IMR-90 (cell line): Measurements from ENCODE around the gene MED12L. TPM values are rescaled to one million over a fixed set of nuclear protein-coding genes. Genes with fewer than 3 reads are reported as not detected.
"Not testable (repeated sequence)": the region's sequence is repeated elsewhere in the genome, so short reads cannot be mapped to it uniquely, and the experiment has no call there.

Experiments
- ATAC-seq: fragments of 200-7000 bp; cut with Tn5 transposase; 2 replicates; pipeline ENCODE4 v1.9.1; 2020; ENCODE audit warnings: low read depth, mild to moderate bottlenecking, moderate library complexity
- BruUV-seq: library from RNA; stranded (reverse); fragments of 400-500 nt; replicated peaks from 2 replicates; lab custom pipeline; 2021; lab: Mats Ljungman, UMichigan
- CTCF ChIA-PET: fragments of 300-600 bp; formaldehyde crosslinking; extraction: SDS; loops from one replicate; lab custom pipeline; 2021; ENCODE audit warnings: antibody characterized with exemption; lab: Yijun Ruan, JAX
- POLR2A ChIA-PET: fragments of 300-600 bp; sonication (Branson Sonifier 250); formaldehyde crosslinking; loops from one replicate; lab custom pipeline; 2022; ENCODE audit warnings: antibody characterized with exemption; ENCODE audit not compliant: unreplicated experiment; lab: Charles Lee
- DNase-seq: peaks from one replicate; pipeline ENCODE4 v3.0.0; 2013
- H2AFZ ChIP-seq: replicated peaks from 2 replicates; pipeline ENCODE3; 2013; ENCODE audit warnings: low read length, mild to moderate bottlenecking; ENCODE audit not compliant: poor library complexity
- H2AK5ac ChIP-seq: 2 replicates; pipeline ENCODE4 v1.6.1; 2013; ENCODE audit warnings: low read depth, low read length, inconsistent platforms
- H2AK9ac ChIP-seq: replicated peaks from 2 replicates; pipeline ENCODE3; 2013; ENCODE audit warnings: mild to moderate bottlenecking, low read depth, low read length, moderate library complexity; ENCODE audit not compliant: poor library complexity
- H2BK120ac ChIP-seq: 2 replicates; pipeline ENCODE4 v1.6.1; 2013; ENCODE audit warnings: low read depth, low read length, inconsistent platforms
- H2BK15ac ChIP-seq: 3 replicates; pipeline ENCODE4 v1.6.1; 2013; ENCODE audit warnings: low read depth, low read length, inconsistent platforms
- H2BK20ac ChIP-seq: 2 replicates; pipeline ENCODE4 v1.6.1; 2013; ENCODE audit warnings: low read depth, mild to moderate bottlenecking, inconsistent platforms, low read length, moderate library complexity
- H2BK5ac ChIP-seq: 2 replicates; pipeline ENCODE4 v1.6.1; 2013; ENCODE audit warnings: mild to moderate bottlenecking, low read depth, low read length, inconsistent platforms; ENCODE audit not compliant: poor library complexity, severe bottlenecking
- H3K14ac ChIP-seq: replicated peaks from 2 replicates; pipeline ENCODE4 v1.6.1; 2013; ENCODE audit warnings: low read depth, low read length, inconsistent platforms
- H3K18ac ChIP-seq: 2 replicates; pipeline ENCODE4 v1.6.1; 2013; ENCODE audit warnings: low read depth, low read length, control low read depth
- H3K23ac ChIP-seq: 2 replicates; pipeline ENCODE4 v1.6.1; 2013; ENCODE audit warnings: low read depth, low read length, inconsistent platforms
- H3K27ac ChIP-seq: 2 replicates; pipeline ENCODE4 v1.5.1; 2013; ENCODE audit warnings: mild to moderate bottlenecking, control low read depth, low read length; ENCODE audit not compliant: insufficient read depth
- H3K27me3 ChIP-seq: 2 replicates; pipeline ENCODE4 v1.6.1; 2013; ENCODE audit warnings: low read length; ENCODE audit not compliant: control insufficient read depth, insufficient read depth
- H3K36me3 ChIP-seq: 2 replicates; pipeline ENCODE4 v1.6.1; 2013; ENCODE audit warnings: low read length, mixed read lengths; ENCODE audit not compliant: control insufficient read depth, insufficient read depth
- H3K4ac ChIP-seq: 2 replicates; pipeline ENCODE4 v1.6.1; 2013; ENCODE audit warnings: low read depth, low read length, inconsistent platforms
- H3K4me1 ChIP-seq: 2 replicates; pipeline ENCODE4 v1.6.1; 2013; ENCODE audit warnings: low read length, mixed read lengths; ENCODE audit not compliant: control insufficient read depth, insufficient read depth
- H3K4me2 ChIP-seq: 2 replicates; pipeline ENCODE4 v1.6.1; 2013; ENCODE audit warnings: low read depth, mild to moderate bottlenecking, control low read depth, low read length, moderate library complexity
- H3K4me3 ChIP-seq: 2 replicates; pipeline ENCODE4 v1.5.1; 2013; ENCODE audit warnings: low read depth, mild to moderate bottlenecking, control low read depth, low read length, moderate library complexity; ENCODE audit not compliant: insufficient read depth
- H3K56ac ChIP-seq: 2 replicates; pipeline ENCODE4 v1.6.1; 2013; ENCODE audit warnings: low read length, inconsistent platforms; ENCODE audit not compliant: insufficient read depth; ENCODE audit errors: extremely low read depth
- H3K79me1 ChIP-seq, 2 experiments: 2 replicates each; pipeline ENCODE4 v1.6.1; 2013; ENCODE audit warnings: low read length in 2 of 2, inconsistent platforms in 1 of 2, low read depth in 1 of 2
- H3K9ac ChIP-seq: 2 replicates; pipeline ENCODE4 v1.6.1; 2013; ENCODE audit warnings: low read depth, low read length, control low read depth
- H3K9me1 ChIP-seq: 2 replicates; pipeline ENCODE4 v1.6.1; 2013; ENCODE audit warnings: low read length, inconsistent platforms; ENCODE audit not compliant: insufficient read depth
- H3K9me3 ChIP-seq: 2 replicates; pipeline ENCODE4 v1.6.1; 2013; ENCODE audit warnings: low read length; ENCODE audit not compliant: control insufficient read depth, insufficient read depth
- H4K20me1 ChIP-seq: 2 replicates; pipeline ENCODE4 v1.6.1; 2013; ENCODE audit warnings: low read length, inconsistent platforms; ENCODE audit not compliant: insufficient read depth
- H4K5ac ChIP-seq: 2 replicates; pipeline ENCODE4 v1.6.1; 2013; ENCODE audit warnings: mild to moderate bottlenecking, low read depth, low read length, control low read depth
- H4K8ac ChIP-seq, 2 experiments: 2 replicates each; pipeline ENCODE4 v1.6.1; 2013; ENCODE audit warnings: low read depth in 2 of 2, low read length in 2 of 2, control low read depth in 1 of 2, inconsistent platforms in 1 of 2
- H4K91ac ChIP-seq: 2 replicates; pipeline ENCODE4 v1.6.1; 2013; ENCODE audit warnings: low read depth, low read length, inconsistent platforms; ENCODE audit not compliant: insufficient read depth
- dilution Hi-C: fragments of 300-500 bp; cut with HindIII; formaldehyde crosslinking; loops from one replicate; pipeline ENCODE4 v1.14.3; 2018; ENCODE audit warnings: low sequenced_read_pairs; ENCODE audit not compliant: unreplicated experiment
- in situ Hi-C: fragments of 300-500 bp; cut with MboI; formaldehyde crosslinking; loops from 3 replicates; pipeline ENCODE4 v1.14.3; 2019; ENCODE audit warnings: low sequenced_read_pairs, inconsistent platforms, mixed read lengths
- intact Hi-C: fragments of 100-400 bp; cut with micrococcal nuclease; formaldehyde crosslinking; loops from 2 replicates; pipeline ENCODE4 v1.10.0; 2022
- polyA plus RNA-seq, 3 experiments: library from polyadenylated mRNA; depleted of rRNA; stranded (reverse); fragments of >200 nt; gene quantifications; 2 replicates each; pipeline ENCODE4 v1.2.3, GENCODE V29; 2012; ENCODE audit warnings: low replicate concordance in 1 of 3
- total RNA-seq: library from RNA; depleted of rRNA; stranded (reverse); fragments of >200 nt; gene quantifications from 2 replicates; pipeline ENCODE4 v1.2.3, GENCODE V29; 2012

MED12L gene
- total and polyA plus RNA-seq, 2 of the 4 experiments (the other 2 are of a cell fraction), result 0.05 to 0.18 TPM

DNA sequence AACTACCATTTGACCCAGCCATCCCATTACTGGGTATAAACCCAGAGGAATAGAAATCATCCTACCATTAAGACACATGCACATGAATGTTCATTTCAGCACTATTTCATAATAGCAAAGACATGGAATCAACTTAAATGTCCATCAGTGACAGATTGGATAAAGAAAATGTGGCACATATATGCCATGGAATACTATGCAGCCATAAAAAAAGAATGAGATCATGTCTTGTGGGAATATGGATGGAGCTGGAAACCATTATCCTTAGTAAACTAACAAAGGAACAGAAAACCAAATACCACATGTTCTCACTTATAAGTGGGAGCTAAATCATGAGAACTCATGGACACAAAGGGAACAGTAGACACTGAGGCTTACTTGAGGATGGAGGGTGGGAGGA, 146.9 kb downstream of the MED12L start:
- ATAC-seq, H2AK5ac ChIP-seq, H4K20me1 ChIP-seq, H3K4me3 ChIP-seq, H3K36me3 ChIP-seq, H2AK9ac ChIP-seq, H4K8ac ChIP-seq, H3K9me3 ChIP-seq, H3K27ac ChIP-seq, H3K27me3 ChIP-seq, H3K79me1 ChIP-seq, POLR2A ChIA-PET, H4K5ac ChIP-seq, in situ Hi-C loops, H2BK15ac ChIP-seq, intact Hi-C loops, DNase-seq, H2BK5ac ChIP-seq, H4K91ac ChIP-seq, dilution Hi-C loops, BruUV-seq, H2AFZ ChIP-seq, H3K23ac ChIP-seq, H3K14ac ChIP-seq, H2BK20ac ChIP-seq, H3K4me2 ChIP-seq, H3K9me1 ChIP-seq, H3K9ac ChIP-seq, H3K18ac ChIP-seq, H3K4ac ChIP-seq, H2BK120ac ChIP-seq, H3K56ac ChIP-seq: not testable (repeated sequence)
- CTCF ChIA-PET, result interaction anchor here (1.0 kb wide), 1 partner anchor 46 kb away, joined by 3 read pairs; the partner anchor contains the start of gene P2RY14
- peaks cover 11% of the 10 kb centered on the region for H3K4me1 ChIP-seq
